ENCODE data around the gene SPINK14.

The SPINK14 gene, protein sequence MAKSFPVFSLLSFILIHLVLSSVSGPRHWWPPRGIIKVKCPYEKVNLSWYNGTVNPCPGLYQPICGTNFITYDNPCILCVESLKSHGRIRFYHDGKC

DNA sequence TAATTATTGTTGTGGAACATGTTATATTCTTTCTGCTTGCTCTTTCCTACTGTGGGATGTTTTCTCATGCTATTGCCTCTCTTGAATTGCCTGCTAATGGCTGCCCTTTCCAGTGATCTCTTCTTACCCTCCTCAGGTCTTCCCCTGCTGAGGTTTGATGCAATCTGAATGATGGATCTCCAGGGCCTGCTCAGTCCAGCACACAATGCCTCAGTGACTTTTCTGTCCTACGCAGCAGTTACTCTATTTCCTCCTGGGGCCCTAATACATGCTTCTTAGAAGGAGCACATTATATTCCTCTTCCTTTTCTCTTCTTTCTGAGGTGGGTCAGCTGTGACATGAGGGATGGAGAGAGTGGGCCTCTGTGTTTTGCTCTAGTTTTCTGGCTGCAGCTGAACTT, at the start of gene SPINK14:
Gene SPINK14, plus strand, starts transcription at position 301 of the 400 bp plus-strand sequence. CDS start 1,187 bp downstream, outside the sequence.
- no peak for DNase-seq

DNA sequence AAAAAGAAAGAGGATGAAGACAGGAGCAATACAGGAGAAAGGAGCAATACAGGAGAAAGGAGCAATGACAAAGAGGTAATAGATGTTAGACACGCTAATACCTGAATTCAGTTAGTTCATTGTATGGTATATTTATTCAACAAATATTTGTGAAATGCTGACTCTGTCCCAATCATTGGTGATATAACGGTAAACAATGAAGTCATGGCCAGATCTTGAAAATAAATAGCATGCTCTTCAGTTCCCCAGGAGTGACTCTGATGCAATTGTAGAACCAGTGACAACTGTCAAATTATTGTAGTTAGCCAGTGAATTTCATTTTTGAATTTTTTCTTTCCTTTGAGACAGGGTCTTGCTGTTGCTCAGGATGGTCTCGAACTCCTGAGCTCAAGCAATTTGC, 48.0 kb upstream of the SPINK14 start:
- no peak for DNase-seq

DNA sequence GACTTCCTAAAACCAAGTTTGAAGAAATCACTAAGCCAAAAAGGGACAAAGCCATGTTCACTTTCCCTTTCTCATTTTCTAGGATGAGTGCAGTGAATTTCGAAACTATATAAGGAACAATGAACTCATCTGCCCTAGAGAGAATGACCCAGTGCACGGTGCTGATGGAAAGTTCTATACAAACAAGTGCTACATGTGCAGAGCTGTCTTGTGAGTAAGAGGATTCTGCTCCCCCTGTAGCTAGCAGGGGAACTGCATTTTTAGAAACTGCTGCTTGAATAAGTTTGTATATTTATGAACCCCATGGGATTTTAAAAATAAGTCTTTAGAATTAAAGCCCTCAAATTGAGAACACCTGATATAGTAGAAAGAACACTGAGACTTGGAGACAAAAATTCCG, 42.7 kb upstream of the SPINK14 start:
- no peak for DNase-seq

DNA sequence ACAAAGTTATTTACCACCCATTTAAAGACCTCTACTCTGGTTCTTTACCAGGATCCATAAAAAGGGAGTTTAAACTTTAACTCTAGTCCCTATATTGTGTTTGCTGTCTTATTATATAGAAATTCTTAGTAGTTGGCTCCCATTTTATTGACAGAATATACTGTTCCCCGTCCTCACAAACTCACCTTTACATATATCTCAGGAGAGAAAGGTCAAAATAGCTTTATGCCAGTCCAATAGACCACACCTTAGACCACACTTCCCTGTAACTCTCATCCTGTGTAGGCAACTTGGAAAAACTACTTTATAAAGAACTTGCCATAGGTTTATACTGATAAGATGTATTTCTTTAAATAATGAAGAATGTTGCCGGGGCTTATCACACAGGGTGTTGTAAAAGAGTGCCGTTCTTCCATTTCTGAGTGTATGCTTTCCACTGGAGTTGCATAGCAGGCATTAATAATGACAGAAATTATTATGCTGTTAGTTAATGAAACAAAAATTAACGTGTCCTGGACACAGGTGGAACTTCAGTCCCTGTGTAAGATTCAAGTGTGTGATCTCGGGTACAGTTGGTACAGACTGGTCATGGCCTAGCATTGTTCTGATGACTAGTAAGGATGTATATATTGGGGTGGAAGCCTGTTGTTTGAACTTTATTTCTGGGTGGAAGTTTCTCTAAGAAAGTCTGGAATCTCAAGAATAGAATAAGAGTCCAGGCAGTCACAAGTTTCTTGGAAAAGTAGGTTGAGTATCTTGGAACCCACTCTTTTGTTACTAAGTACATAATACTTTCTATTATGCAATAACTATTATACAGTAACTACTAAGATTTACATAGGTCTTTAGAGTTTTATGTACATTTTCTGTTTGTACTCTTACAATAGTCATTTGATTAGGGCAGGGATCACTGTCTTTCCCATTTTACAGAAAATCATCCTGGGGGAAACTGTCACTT, 33.0 kb upstream of the SPINK14 start:
- no peak for DNase-seq

DNA sequence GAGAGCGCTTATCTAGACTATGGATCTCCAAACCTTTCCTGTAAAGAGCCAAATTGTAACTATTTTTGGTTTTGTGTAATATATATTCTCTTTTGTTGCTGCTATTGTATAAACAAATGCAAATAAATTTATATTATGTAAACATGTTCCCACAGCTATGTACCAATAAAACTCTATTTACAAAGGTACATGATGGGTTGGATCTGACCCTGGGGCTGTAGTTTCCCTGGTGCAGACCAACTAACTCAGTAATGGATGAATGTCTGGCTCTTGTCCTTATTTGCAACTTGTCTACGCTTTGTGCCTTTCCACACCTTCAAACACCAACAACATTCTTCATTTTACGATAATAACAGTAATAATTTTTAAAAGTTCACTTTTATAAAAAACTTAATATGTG, 27.5 kb upstream of the SPINK14 start:
- DNase-seq = no peak

DNA sequence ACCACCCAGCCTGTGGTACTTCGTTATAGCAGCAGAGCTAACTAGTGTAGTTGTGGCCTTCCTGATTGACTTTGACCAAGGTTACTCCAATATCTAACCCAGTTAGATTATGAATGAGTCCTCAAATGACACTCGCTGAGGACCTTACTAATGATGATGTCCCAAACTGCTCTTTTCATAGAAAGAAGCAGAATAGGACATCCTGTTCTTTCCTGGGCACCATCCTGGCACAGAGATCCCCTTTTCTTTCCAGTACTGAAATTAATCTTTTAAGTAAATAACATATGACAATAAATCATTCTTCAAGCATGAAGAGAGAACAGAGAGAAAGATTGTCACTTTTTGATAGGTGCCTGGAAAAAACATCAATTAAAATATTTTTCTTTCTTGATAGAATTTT, 26.7 kb upstream of the SPINK14 start:
- DNase-seq = no peak

DNA sequence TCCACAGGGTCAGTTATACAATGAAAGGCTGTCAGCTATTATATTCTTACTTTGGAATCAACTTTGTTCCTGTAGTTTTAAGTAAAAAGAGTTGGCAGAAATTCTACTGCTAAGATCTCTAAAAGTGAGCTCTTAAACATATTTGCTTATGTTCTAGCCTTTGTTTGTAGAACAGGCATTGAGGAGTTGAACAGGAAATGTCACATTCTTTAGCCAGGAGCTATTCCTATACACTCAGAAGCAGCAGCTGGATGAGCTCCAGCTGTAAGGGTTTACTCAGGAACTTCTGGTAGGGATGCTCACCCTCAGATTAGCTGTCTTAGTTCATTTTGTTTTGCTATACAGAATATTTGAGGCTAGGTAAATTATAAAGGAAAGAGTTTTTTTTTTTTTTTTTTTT, 22.4 kb upstream of the SPINK14 start:
- no peak for DNase-seq

DNA sequence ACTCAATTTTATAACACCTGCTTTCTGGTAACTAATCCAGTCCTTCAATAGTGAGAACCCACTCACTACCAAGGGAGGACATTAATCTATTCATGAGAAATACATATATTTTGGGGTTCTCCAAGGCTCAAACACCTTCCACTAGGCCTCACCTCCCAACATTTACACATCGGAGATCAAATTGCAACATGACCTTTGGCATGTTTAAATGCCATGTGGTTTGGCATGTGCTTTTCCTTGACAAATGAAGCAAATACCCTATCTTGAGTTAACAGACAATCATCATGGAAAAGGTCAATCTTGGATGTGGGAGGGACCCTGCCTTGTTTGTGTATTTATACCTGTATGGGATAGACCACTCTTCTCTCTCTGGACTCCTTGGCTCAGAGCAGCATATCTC, 21.9 kb upstream of the SPINK14 start:
- no peak for DNase-seq

DNA sequence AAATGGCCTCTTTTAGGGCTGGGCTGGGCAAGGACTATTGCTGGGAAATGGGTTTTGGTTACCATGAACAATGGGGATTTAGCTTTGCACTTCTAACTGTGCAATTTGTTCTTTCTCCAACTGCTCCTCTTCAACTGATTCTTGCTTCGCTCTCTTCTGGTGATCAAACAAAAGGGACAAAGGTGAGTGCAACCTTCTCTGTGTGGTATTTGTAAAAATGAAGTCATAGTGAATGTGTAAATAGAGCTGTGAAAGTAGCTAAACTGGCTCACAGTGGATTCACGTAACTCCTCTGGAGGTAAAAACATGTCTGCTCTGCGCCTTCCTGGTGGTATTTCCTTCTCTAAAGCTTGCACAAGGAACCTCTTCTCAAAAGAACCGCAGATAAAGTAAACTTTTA, 20.9 kb upstream of the SPINK14 start:
- no peak for DNase-seq

DNA sequence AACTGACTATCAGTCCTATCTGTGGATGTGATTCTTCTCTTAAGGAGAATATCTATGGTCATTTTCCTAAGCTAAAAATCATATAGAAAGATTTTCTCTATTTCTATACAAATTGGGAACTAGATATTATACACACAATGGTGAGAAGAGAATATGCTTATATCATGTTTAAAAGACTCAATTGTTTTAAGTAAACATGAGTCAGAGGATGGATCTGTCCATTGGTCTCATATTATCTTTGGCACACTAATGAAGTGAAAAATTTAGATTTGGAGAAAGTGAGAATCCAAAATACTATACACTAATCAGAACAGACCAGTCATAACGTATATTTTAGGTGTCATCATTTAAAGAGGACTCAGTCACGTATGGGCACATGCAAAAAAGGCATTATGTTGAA, 16.5 kb upstream of the SPINK14 start:
- no peak for DNase-seq

DNA sequence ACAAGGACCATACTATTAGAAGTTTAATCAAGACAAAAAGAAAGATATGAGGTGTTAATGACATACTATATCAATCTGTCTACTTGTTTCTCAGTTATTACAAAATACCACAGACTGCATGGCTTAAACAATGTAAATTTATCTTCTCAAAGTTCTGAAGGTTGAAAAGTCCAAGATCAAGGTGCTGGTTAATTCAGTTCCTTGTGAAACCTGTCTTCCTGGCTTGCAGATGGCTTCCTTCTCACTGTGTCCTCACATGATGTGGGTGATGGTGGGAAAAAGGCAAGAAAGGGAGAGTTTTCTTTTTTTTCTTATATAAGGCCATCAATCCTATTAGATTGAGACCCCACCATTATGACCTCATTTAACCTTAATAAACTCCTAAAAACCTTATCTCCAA, 15.6 kb upstream of the SPINK14 start:
- no peak for DNase-seq

DNA sequence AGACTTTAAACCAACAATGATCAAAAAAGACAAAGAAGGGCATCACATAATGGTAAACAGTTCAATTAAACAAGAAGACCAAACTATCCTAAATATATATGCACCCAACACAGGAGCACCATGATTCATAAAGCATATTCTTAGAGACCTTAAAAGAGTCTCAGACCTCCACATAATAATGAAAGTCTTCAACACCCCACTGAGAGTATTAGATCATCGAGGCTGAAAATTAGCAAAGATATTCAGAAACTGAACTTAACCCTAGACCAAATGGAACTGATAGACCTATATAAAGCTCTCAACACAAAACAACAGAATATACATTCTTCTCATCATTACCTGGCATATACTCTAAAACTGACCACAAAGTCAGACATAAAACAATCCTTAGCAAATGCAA, 11.7 kb upstream of the SPINK14 start:
- no peak for DNase-seq

DNA sequence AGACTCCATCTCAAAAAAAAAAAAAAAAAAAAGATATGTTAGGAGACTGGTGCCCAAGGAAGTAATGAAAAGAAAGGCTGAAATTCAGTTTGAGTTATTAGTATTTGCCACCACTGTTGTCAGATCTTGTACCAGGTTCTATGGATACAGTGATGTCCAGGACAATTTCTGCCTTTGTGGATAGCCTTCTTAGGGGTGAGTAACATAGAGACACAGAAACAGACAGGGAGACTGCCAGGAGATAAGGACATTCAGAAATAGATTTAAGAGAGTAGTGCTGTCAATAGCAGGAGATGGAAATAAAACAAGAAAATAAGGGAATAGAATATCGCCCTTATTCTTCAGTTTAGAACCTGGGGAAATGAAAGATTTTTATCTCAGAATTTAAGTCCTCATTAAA, 6.3 kb upstream of the SPINK14 start:
- no peak for DNase-seq

DNA sequence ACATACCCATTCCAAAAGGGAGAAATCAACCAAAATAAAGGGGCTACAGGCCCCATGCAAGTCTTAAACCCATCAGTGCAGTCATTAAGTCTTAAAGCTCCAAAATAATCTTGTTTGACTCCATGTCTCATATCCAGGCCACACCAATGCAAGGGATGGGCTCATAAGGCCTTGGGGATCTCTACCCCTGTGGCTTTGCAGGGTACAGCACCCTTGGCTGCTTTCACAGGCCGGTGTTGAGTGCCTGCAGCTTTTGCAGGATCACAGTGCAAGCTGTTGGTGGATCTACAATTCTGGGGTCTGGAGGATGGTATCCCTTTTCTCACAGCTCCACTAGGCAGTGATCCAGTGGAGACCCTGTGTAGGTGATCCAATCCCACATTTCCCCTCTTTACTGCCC, 5.0 kb upstream of the SPINK14 start:
- no peak for DNase-seq

DNA sequence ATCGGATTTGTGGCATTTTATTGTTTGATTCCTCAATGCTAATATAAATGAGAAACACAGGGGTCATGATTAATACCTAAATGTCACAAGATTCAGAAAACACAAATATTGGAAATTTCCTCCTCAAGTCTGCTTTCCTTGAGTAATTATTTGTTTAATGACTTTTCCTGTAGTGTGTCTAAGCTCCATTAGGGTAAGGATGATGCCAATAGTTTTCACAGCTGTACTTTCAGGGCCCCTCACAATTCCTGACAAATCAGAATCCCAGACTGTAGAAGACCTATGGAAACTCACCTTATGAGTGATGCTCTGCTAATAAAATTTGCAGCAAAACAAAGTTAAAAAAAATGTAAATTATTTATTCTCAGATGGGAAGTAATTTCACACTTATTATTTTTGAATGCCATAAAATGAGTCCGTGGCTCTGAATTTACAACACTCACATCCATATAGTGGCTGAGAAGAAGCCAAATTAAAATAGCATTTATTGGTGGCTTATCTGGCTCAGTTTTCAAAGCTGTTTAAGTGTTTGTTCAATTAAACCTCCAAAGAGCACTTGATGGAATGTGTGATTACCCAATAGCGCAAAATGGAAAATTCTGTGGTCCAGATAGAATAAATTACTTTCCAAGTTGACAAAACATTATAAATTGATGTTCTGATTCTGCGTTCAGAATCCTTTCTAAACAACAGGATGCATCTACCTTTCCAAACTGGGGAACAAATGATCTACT, 1.6 kb upstream of the SPINK14 start:
- DNase-seq = no peak

DNA sequence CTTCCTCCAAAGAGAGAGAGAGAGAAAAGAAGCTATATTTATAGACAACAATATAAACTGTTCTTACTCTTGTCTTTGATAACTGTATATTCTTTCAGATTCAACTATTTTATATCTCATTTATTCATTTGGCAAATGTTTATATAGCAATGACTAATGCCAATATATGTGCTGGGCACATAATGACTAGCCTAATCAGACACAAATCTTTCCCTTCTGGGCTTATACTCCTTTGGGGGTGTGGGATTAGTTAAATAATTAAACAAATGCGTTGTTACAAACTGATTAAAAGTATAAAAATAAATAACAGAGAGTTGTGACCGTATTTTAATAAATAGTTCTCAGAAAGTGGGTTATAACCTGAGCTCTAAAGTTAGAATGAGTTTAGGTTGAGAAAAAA, 4.0 kb downstream of the SPINK14 start:
- DNase-seq = no peak

DNA sequence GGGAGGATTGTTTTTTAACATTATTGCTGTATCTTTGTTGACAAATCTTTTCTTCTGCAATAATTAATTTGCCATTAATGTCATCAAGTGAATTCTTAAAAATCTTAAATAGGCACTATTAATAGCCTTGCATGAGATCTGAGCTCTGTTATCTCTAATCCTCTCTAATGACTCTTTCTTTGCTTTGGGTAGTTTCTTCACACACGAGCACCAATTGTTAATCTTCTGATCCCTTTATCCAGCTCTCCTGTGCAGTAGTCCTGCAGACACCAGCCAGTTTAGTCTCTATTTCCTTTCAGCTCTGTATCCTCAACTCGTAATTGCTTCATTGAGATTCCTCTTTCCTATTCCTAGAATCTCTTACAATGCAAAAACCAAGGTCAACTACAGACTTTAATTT, 8.1 kb downstream of the SPINK14 start:
- DNase-seq = no peak

DNA sequence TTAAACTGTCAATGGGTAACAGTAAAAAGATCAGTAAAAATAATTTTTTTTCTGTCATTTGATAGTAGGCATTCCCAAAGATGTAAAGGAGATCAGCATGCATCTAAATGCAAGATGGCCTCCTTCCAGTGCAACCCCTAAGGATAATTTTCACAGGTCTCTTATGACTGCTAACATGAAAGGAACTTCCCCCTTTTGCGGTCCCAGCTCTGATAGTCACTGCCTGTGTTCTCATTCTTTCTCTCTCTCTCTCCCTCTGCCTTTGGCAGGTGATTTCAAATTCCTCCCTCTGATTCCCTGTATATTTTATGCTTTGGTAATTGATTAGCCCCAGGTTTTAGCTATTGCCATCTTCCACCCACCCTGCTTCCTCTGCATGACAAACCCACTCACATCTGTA, 8.9 kb downstream of the SPINK14 start:
- no peak for DNase-seq

DNA sequence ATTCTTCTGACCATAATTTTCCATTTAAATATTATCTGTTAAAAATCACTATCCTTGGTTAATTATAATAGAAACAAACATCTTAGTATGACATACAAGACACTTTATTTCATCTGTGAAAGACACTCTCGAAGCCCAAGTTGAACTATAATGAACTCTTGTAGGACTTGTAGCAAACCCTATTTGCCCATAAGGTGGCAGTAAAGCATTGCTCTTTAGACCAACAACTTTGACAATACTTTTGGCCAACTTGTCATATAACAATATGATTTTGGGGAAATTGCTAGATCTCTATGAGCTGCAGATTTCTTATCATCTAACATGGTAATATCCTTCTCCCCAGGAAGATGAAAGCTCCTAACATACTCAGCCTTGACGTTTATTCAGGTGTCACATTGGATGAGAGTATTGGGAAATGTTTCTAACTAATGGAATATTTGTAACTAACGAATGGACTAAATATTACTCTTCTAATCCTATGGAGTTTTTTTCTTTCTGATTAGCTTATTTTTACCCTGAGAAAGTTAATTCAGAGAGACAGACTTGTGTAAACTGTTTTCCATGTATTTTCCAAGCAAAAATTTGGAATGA, 11.0 kb downstream of the SPINK14 start:
- peak; percentile 73 for DNase-seq

DNA sequence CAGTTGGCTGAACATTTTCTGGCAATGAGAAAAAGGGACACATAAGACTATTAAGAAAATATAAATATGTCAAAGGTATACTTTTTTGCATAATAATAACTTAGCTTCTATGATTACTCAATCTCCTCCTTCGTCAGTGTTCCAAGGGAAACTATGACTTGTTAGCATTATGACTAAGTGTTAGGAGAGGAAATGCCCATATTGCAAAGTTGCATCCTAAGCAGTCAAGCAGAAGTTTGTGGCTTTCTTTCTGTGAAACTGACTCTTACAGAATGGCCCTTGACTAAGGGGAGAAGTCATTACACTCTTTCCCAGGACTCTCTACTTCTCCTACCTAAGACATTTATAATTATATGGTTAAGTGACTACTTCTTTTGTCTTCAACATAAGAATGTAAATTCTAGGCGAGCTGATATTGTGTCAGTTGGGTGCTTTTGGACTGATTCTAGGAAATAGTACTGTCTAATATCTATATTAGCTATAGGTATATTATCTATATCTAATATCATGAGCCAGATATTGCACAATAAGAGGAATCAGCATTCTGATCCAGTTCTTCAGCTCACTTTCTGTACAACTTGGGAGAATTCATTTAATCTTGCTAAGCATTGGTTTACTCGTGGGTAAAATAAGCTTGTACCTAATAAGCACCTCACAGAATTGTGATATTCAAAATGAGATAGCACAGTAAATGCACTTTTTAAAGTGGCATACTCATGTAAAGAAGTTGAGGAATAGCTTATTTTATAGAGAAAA, 18.1 kb downstream of the SPINK14 start:
- DNase-seq = no peak

DNA sequence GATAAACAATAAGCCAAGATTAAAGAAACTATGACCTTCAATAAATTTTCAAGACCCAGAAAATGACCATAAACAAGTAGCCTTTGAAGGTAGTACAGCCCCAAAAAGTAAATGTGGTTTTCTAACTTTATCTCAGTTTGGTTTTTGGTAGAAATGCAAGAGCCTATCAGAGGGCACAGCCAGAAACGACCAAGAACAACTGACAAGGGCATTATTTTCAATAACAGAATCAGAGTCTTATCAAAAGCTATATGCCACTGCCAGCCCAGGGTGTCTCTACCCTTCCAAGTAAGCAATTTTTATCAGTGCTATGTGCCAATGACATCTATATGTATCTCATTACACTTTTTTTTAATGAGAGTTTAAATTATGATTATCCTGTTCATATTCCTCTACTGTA, 22.7 kb downstream of the SPINK14 start:
- DNase-seq = no peak

DNA sequence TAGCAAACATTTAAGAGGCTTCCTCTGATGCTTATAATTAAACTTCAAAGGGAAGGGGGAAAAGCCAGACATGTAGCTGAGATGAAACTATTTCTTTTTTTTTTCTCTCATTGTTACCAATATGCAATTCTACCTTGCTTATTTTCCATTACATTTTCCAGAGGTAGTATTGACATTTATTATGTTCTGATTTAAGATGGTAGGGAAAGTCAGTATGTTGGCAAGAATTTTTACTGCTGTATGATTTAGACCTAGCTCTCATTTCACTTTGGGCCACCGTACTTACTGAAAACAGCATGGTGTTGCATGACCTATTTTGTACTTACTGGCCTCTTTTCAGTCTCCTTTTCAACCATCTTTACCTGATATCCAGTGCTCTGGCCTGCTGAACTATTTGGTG, 24.9 kb downstream of the SPINK14 start:
- DNase-seq = no peak

DNA sequence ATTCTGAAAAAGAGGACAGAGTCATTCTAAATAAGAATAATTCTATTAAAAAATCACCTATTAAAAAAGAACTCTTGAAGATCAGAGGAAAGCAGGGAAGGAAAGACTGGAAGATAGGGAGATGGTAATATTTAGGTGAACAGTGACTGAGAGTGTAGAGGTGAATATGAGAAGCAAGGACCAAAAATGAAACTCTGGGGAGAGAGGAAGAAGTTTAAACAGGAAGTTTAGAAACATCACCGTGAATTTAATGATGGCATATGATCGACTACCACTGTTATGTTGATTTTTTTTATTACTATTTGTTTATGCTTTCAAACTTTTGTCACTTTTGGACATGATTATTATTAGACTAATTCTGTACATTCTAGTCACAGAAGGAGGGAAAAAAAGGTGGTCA, 32.8 kb downstream of the SPINK14 start:
- no peak for DNase-seq

Measured in NCI-H1436 (cell line).